ENCODE results near the gene LDAF1.
"Not testable (repeated sequence)": the region's sequence is repeated elsewhere in the genome, so short reads cannot be mapped to it uniquely, and the experiment has no call there.

LDAF1 gene

DNA sequence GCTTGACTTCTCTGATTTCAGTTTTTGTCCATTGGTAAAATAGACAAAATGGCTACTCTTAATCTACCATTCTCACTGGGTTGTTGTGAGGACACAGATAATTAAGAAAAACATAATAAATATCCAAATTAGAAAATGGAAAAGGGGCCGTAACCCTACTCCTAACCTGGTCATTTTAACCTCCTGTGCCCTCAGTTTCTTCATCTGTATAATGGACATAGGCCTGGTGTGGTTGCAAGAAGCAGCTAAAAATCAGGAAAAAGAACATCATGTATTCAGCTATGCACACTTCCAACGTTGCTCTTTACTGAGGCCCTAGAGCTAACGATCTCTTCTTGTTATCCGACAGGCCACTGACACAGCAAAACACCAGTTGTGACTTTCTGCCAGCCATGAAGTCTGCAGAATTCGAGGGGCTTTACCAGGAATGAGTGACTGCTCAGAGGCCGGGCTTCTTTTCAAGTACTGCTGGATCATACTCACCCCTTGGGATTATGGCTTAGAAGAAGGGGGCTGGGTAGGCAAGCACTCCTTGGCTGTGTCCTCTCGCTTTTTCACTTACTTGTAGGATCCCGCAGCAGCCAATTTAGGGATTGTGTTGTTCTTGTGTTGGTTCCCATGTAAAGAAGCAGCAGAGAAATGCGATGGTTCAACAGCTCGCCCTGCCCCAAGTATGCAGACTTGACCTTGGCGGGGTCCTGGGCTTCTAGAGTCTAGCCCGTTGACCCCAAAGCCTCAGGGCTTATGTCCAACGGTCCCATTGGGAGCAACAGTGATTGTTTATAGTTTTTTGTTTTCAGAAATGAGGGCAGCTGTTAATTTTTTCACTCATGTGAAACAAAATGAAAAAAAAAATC, 20.9 kb downstream of the LDAF1 start:
- H3K27me3 Mint-ChIP-seq: no peaks in the 10 kb centered on the region
- no peak overlapping the region for H3K27ac Mint-ChIP-seq
- H3K4me1 Mint-ChIP-seq: no peaks in the 10 kb centered on the region
- H3K9me3 Mint-ChIP-seq: no peaks in the 10 kb centered on the region
- H3K36me3 Mint-ChIP-seq: peaks cover 41% of the 10 kb centered on the region
- no peak overlapping the region for H3K4me3 Mint-ChIP-seq

DNA sequence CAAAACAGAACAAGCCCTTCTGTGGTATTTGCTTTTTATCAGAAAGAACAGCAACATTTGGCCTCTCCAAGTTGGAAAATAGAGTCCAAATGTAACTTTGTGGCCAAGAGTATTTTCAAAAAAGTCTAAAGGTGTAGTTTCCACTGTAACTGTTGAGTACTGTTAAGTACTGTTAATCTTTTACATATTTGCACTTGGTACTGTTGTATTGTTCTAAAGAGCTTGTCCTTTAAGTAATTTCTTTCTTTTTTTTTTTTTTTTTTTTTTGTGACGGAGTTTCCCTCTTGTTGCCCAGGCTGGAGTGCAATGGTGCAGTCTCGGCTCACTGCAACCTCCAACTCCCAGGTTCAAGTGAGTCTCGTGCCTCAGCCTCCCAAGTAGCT, 21.5 kb downstream of the LDAF1 start:
- no peak overlapping the region for H3K4me3 Mint-ChIP-seq
- no peaks in the 10 kb centered on the region for H3K9me3 Mint-ChIP-seq
- H3K27me3 Mint-ChIP-seq: no peaks in the 10 kb centered on the region
- peaks cover 3% of the 10 kb centered on the region for H3K4me1 Mint-ChIP-seq
- H3K36me3 Mint-ChIP-seq: peaks cover 37% of the 10 kb centered on the region
- H3K27ac Mint-ChIP-seq: no peak overlapping the region

DNA sequence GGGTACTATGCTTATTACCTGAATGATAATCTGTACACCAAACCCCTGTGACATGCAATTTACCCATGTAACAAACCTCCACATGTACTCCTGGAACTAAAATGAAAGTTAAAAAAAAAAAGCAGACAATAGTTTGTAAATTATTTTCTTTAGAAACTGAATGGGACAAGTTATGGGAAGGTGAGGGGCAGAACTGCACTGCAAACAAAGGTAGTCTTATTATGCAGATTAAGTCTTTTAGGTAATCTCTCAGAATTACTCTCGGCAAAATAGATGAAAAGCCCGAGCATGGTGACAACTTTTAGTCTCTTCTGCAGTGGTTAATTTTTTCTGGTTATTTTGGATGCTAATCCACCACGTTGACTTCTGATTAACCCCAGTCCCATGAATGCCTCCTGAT, 25.5 kb downstream of the LDAF1 start:
- Mint-ChIP-seq H3K27ac (no peak overlapping the region), H3K4me3 (no peak overlapping the region), H3K36me3 (peaks cover 22% of the 10 kb centered on the region), H3K9me3 (no peaks in the 10 kb centered on the region), H3K4me1 (peaks cover 4% of the 10 kb centered on the region), H3K27me3 (peaks cover 2% of the 10 kb centered on the region)

DNA sequence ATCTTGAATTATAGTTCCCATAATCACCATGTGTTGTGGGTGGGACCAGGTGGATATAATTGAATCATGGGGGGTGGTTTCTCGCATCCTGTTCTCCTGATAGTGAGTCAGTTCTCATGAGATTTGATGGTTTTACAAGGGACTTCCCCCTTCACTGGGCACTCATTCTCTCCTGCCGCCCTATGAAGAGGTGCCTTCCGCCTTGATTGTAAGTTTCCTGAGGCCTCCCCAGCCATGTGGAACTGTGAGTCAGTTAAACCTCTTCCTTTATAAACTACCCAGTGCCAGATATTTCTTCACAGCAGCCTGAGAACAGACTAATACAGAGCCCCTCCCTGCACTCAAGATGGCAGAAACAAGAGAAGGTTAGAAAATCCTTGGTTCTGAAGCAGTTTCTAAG, 26.4 kb downstream of the LDAF1 start:
- Mint-ChIP-seq H3K4me1 (peaks cover 4% of the 10 kb centered on the region), H3K27me3 (peaks cover 2% of the 10 kb centered on the region), H3K27ac (peak overlapping the region; percentile 47), H3K4me3 (no peak overlapping the region), H3K9me3 (no peaks in the 10 kb centered on the region), H3K36me3 (peaks cover 18% of the 10 kb centered on the region)

GRCh38 chr16:21185659-21186325, 27.3 kb downstream of the LDAF1 start:
- no peak overlapping the region for H3K4me3 Mint-ChIP-seq
- no peaks in the 10 kb centered on the region for H3K9me3 Mint-ChIP-seq
- H3K4me1 Mint-ChIP-seq: peaks cover 4% of the 10 kb centered on the region
- H3K27ac Mint-ChIP-seq: no peak overlapping the region
- peaks cover 15% of the 10 kb centered on the region for H3K36me3 Mint-ChIP-seq
- peaks cover 2% of the 10 kb centered on the region for H3K27me3 Mint-ChIP-seq

DNA sequence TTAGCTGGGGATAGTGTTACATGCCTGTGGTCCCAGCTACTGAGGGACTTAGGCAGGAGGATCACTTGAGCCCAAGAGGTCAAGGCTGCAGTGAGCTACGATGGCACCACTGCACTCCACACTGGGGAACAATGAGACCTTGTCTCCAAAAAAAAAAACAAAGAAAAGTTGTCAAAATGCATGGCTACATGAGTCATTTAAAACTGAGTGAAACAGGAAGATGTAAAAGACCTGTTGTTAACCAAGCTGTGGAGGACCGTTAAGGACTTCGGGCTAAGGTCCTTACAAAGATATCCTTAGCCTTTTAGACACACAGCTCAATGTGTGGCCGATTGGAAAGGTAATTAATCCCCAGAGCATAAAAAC, 27.8 kb downstream of the LDAF1 start:
- H3K36me3 Mint-ChIP-seq: peaks cover 10% of the 10 kb centered on the region
- H3K4me1 Mint-ChIP-seq: peaks cover 4% of the 10 kb centered on the region
- H3K4me3 Mint-ChIP-seq: no peak overlapping the region
- H3K27ac Mint-ChIP-seq: no peak overlapping the region
- H3K9me3 Mint-ChIP-seq: no peaks in the 10 kb centered on the region
- H3K27me3 Mint-ChIP-seq: peaks cover 2% of the 10 kb centered on the region

DNA sequence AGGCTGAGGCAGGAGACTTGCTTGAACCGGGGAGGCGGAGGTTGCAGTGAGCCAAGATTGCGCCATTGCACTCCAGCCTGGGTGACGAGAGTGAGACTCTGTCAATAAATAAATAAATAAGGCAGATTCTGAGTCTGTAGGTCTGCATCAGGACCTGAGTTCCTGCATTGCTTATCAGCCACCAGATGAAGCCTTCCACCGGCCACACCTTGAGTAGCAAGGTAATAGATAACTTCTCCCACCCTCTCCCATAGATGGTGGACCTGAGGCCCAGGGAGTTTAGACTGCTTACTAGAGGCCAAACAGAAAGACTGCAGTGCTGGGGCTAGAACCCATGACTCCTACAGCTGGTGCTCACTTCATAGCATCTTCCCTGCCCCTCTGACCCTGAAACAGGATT, 30.8 kb downstream of the LDAF1 start:
- H3K27ac Mint-ChIP-seq: no peak overlapping the region
- no peak overlapping the region for H3K4me3 Mint-ChIP-seq
- peaks cover 2% of the 10 kb centered on the region for H3K27me3 Mint-ChIP-seq
- no peaks in the 10 kb centered on the region for H3K36me3 Mint-ChIP-seq
- H3K4me1 Mint-ChIP-seq: peaks cover 6% of the 10 kb centered on the region
- H3K9me3 Mint-ChIP-seq: no peaks in the 10 kb centered on the region

GRCh38 chr16:21190013-21190412, 31.5 kb downstream of the LDAF1 start:
- Mint-ChIP-seq H3K9me3 (no peaks in the 10 kb centered on the region), H3K27me3 (peaks cover 2% of the 10 kb centered on the region), H3K27ac (no peak overlapping the region), H3K4me1 (peaks cover 9% of the 10 kb centered on the region), H3K4me3 (no peak overlapping the region), H3K36me3 (no peaks in the 10 kb centered on the region)

DNA sequence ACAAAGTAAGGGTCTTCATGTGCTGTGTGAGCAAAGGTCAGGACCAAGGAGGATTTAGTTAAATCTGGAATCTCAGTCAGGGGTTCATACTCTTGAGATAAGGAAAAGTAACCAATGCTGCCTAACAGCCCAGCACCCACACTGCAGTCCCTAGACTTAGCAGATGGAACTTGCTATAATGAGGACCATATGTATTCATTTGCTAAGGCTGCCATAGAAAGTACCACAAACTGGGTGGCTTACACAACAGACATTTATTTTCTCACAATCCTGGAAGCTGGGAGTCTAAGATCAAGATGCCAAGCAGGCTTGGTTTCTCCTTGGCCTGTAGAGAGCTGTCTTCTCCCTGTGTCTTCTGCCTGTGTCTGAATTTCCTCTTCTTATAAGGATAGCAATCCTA, 32.1 kb downstream of the LDAF1 start:
- Mint-ChIP-seq H3K4me1 (peaks cover 13% of the 10 kb centered on the region), H3K27me3 (peaks cover 2% of the 10 kb centered on the region), H3K27ac (no peak overlapping the region), H3K9me3 (no peaks in the 10 kb centered on the region), H3K4me3 (no peak overlapping the region), H3K36me3 (no peaks in the 10 kb centered on the region)

DNA sequence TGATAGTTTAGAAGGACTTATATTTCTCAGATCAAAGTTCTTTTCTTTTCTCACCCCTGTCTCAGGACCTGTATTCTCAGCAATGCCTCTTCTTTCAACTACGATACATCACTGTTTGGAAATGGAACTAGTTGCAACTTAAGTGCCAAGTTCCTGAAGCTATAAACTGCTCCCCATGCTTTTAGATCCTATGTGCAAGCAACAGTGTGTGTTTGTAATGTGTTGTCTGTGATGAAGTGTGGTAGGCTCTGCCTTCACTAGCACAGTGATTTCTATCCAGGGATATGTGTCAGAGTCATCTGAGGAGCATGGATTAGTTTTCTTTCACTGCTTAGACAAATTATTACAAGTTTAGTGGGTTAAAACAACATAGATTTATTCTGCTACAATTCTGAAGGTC, 34.5 kb downstream of the LDAF1 start:
- no peaks in the 10 kb centered on the region for H3K9me3 Mint-ChIP-seq
- H3K4me1 Mint-ChIP-seq: peaks cover 13% of the 10 kb centered on the region
- H3K36me3 Mint-ChIP-seq: no peaks in the 10 kb centered on the region
- no peak overlapping the region for H3K27ac Mint-ChIP-seq
- no peak overlapping the region for H3K4me3 Mint-ChIP-seq
- H3K27me3 Mint-ChIP-seq: peaks cover 2% of the 10 kb centered on the region

DNA sequence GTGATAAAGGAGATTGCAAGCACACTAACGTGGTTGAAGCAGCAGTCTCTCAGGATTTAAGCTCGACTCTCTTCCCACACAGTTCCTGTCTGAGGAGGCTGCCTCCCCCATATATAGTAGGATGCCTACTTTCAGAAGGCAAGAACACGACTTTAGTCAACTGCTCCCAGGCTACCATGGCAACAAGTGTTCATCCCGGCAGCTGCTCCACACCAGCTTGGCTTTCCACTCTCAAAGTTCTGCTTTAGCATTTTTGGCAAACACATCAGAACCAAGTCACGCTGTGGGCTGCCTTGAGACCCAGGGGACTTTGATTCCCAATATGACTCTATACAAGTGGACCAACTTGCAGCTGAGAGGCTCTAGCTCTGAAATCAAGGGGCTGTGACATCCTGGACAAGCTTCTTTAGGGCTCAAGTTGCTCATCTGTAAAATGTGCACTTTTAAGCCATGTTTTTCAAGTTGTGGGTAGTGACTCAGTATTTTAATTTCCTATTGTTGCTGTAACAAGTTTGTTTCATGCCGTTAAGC, 36.4 kb downstream of the LDAF1 start:
- no peaks in the 10 kb centered on the region for H3K9me3 Mint-ChIP-seq
- no peaks in the 10 kb centered on the region for H3K36me3 Mint-ChIP-seq
- H3K27me3 Mint-ChIP-seq: no peaks in the 10 kb centered on the region
- H3K4me1 Mint-ChIP-seq: peaks cover 13% of the 10 kb centered on the region
- H3K27ac Mint-ChIP-seq: no peak overlapping the region
- H3K4me3 Mint-ChIP-seq: no peak overlapping the region

DNA sequence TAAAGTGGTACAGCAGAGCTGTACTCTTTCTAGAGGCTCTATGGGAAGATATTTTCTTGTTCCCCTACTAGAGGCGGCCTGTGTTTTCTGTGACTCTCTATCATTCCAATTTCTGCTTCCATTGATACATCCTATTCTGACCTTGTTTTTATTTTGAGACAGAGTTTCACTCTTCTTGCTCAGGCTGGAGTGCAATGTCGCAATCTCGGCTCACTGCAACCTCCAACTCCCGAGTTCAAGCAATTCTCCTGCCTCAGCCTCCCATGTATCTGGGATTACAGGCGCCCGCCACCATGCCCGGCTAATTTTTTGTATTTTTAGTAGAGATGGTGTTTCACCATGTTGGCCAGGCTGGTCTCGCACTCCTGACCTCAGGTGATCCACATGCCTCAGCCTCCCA, 36.9 kb downstream of the LDAF1 start:
- not testable (repeated sequence) for H3K27ac Mint-ChIP-seq, H3K27me3 Mint-ChIP-seq, H3K9me3 Mint-ChIP-seq, H3K36me3 Mint-ChIP-seq, H3K4me3 Mint-ChIP-seq
- H3K4me1 Mint-ChIP-seq: peaks cover 13% of the 10 kb centered on the region

DNA sequence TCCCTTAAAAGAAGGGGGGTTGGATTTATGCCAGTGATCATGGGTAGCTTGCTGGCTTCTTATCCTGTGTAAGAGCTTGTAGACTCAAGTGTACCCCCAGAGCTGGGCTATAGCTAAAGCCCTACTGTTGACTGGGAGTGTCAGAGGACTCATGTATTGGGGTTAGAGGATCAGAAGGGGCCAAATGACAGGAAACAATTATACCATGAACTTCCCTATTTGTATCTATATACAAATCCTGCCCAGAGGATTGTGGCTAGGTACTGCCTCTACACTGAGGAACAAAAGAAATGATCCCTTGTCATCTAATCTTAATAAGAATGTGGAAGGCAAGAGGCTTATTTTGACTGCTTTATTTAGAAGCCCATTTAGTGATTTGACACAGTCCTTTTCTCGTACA, 38.6 kb downstream of the LDAF1 start:
- Mint-ChIP-seq H3K27me3 (peaks cover 5% of the 10 kb centered on the region), H3K4me1 (peaks cover 13% of the 10 kb centered on the region), H3K36me3 (no peaks in the 10 kb centered on the region), H3K9me3 (no peaks in the 10 kb centered on the region), H3K27ac (no peak overlapping the region), H3K4me3 (no peak overlapping the region)

- Mint-ChIP-seq H3K36me3 (no peaks in the 10 kb centered on the region), H3K9me3 (no peaks in the 10 kb centered on the region), H3K27me3 (peaks cover 5% of the 10 kb centered on the region), H3K27ac (no peak overlapping the region), H3K4me1 (peaks cover 13% of the 10 kb centered on the region), H3K4me3 (no peak overlapping the region)
Measured at GRCh38 chr16:21197621-21198020, 39.1 kb downstream of the LDAF1 start.

- H3K36me3 Mint-ChIP-seq: no peaks in the 10 kb centered on the region
Measured at GRCh38 chr16:21199607-21200218, 41.2 kb downstream of the LDAF1 start.

More at GRCh38 chr16:21199607-21200218, 41.2 kb downstream of the LDAF1 start:
- Mint-ChIP-seq H3K27ac (no peak overlapping the region), H3K4me1 (peaks cover 8% of the 10 kb centered on the region), H3K27me3 (peaks cover 5% of the 10 kb centered on the region), H3K4me3 (no peak overlapping the region), H3K9me3 (no peaks in the 10 kb centered on the region)
